ENCODE measurements around the gene OBSL1.

DNA sequence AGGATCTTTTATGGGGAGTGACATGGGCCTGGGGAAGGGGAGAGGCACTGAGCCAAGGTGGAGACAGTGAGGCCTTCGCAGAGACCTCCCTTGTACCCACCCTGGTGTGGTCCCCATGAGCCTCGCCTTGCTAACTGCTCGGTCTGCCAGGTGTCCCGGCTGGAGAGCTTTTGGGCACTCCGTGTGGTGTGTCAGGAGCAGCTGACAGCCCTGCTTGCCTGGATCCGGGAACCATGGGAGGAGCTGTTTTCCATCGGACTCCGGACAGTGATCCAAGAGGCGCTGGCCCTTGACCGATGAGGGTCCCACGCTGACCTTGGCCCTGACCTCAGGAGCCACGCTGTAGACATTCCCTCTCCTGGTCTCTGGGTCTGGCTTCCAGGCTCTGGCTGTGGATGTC lies 44.6 kb upstream of the OBSL1 start:
- TF ChIP-seq, protein P1, sequence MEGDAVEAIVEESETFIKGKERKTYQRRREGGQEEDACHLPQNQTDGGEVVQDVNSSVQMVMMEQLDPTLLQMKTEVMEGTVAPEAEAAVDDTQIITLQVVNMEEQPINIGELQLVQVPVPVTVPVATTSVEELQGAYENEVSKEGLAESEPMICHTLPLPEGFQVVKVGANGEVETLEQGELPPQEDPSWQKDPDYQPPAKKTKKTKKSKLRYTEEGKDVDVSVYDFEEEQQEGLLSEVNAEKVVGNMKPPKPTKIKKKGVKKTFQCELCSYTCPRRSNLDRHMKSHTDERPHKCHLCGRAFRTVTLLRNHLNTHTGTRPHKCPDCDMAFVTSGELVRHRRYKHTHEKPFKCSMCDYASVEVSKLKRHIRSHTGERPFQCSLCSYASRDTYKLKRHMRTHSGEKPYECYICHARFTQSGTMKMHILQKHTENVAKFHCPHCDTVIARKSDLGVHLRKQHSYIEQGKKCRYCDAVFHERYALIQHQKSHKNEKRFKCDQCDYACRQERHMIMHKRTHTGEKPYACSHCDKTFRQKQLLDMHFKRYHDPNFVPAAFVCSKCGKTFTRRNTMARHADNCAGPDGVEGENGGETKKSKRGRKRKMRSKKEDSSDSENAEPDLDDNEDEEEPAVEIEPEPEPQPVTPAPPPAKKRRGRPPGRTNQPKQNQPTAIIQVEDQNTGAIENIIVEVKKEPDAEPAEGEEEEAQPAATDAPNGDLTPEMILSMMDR (conservative IDR thresholded peaks at IDR 0.05; ENCODE audit: low read depth, low read length): no peak
- no peak for TF ChIP-seq EZH2 (IDR thresholded peaks at IDR 0.05; ENCODE audit: borderline replicate concordance, low read depth, low read length, poor library complexity, severe bottlenecking)
